IPS DF 19.7 (cell line): Measurements from ENCODE around the gene HOXD4.

Experiments
- DNase-seq: peaks from one replicate; pipeline ENCODE4 v3.0.0-alpha.2; 2013; ENCODE audit warnings: low read depth, low spot score

Gene HOXD4

GRCh38 chr2:176156807-176157498, 5.6 kb downstream of the HOXD4 start, which contains the start of gene HOXD3:
Gene HOXD3 (plus strand): TSS chr2:176157307. CDS start chr2:176169115, 11,808 bp downstream.
- DNase-seq, result no peak

DNA sequence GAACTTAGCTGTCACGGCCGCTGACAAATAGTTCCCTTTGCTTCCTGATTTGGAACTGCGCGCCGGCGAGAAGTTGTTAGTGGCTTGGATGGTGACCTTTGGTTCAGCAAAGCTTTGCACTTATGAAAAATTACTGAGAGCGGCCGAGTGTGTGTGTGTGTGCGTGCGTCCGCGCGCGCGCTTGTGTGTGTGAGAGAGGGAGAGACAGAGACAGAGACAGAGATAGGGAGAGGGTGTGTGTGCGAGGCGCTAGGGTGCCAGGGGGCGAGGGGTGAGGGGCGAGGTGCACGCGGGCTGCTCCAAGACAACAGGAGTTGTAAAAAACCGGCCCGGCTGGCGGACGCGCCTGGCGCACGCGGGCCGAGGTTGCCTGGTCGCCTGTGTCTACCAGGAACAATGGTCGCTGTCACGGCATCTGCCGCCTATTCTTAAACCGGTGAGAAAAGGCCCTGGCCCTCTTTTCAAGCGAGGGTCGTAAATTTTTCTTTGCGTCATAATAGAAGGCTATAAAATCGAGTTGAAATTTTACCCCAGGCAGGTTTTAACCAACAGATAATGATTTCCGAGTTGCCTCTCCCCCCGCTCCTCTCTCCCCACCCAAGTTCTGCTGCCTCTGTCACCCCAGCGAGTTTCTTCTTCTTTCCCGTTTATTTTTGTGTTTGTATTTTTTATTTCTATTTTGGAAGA, 6.3 kb downstream of the HOXD4 start:
- no peak for DNase-seq

GRCh38 chr2:176158186-176158591, 6.8 kb downstream of the HOXD4 start:
- DNase-seq, result no peak

GRCh38 chr2:176158855-176159662, 7.7 kb downstream of the HOXD4 start:
- no peak for DNase-seq

GRCh38 chr2:176159663-176160250, 8.4 kb downstream of the HOXD4 start:
- no peak for DNase-seq

GRCh38 chr2:176160251-176160985, 9.1 kb downstream of the HOXD4 start:
- no peak for DNase-seq

GRCh38 chr2:176160986-176161824, 9.9 kb downstream of the HOXD4 start:
- no peak for DNase-seq

DNA sequence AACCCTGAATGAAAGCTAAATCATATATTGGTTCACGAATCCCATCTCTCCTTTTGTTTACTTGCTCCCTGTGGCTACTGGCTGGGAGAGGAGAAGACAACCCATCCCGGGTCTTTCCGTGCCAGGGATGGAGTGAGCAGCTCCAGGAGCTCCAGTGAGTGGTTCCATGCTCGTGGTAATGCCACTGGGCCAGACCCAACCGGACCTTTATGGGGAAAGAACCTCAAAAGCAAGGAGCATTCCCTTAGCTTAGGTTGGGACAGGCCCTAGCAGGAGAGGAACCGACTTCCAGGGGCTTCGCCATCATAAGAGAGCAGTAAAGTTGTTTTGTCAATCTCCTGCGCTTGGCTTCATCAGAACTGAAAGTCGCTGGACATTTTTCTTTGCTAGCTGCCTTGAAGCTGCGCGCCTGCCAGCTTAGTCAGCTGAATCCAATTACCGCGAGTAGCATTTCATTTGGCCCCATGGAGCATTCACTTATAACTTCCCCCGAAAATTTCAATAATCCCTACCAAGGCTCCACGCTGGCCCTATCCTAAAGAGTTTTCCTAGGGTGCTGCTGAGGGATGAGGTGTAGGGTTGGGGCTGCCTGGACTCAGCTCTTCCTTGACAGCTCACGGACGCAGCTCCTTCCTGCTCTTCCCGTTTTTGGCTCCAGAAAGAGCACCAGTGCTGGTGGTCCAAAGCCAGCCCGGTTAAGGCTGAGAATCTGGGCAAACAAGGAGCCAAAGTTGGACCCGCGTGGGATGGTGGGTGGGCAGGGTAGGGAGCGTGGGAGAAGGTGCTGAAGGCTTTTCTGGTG, 10.7 kb downstream of the HOXD4 start:
- DNase-seq, result no peak

GRCh38 chr2:176162911-176163671, 11.7 kb downstream of the HOXD4 start:
- no peak for DNase-seq

DNA sequence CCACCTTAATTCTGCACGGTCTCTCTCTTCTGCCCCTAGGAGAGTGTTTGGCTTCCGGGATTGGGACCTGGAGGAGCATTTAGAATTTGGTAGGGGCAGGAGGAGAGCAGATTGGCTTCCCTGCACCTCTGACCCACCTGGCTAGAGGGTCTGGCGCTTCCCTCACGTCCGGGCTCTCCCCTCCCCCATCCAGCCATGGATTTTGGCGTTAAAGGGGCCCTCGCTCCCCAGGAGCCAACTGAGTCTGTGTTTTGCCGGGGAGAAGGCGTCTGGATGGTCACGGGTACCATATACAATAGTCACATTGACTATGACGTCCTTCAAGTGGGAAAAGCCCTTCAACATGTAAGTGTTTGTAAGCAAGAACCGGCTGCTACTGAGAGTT, 12.3 kb downstream of the HOXD4 start:
- DNase-seq, result no peak

- no peak for DNase-seq
Observed at GRCh38 chr2:176164201-176164600, 12.9 kb downstream of the HOXD4 start.

- no peak for DNase-seq
Observed at GRCh38 chr2:176164611-176165369, 13.4 kb downstream of the HOXD4 start.

- DNase-seq, result no peak
Observed at GRCh38 chr2:176165370-176166050, 14.2 kb downstream of the HOXD4 start.

- no peak for DNase-seq
Observed at GRCh38 chr2:176166272-176166671, 14.9 kb downstream of the HOXD4 start.

- DNase-seq, result no peak
Observed at GRCh38 chr2:176167398-176167797, 16.0 kb downstream of the HOXD4 start.

DNA sequence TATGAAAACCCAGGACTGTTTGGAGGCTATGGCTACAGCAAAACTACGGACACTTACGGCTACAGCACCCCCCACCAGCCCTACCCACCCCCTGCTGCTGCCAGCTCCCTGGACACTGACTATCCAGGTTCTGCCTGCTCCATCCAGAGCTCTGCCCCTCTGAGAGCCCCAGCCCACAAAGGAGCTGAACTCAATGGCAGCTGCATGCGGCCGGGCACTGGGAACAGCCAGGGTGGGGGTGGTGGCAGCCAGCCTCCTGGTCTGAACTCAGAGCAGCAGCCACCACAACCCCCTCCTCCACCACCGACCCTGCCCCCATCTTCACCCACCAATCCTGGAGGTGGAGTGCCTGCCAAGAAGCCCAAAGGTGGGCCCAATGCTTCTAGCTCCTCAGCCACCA, 17.8 kb downstream of the HOXD4 start:
- no peak for DNase-seq

- DNase-seq, result no peak
Observed at GRCh38 chr2:176169711-176170110, 18.4 kb downstream of the HOXD4 start.
